H1 (cell line): ENCODE measurements around the gene RPUSD4. TPM values are rescaled to one million over a fixed set of nuclear protein-coding genes. Genes with fewer than 3 reads are reported as not detected.

ENCODE experiments used
- CBX5 ChIP-seq: fragments of 300-800, 300-1000 bp; sonication (generic); IDR thresholded peaks from 2 replicates; pipeline ENCODE4 v1.7.1; 2016; ENCODE audit warnings: antibody characterized with exemption, low read length, low read depth
- CBX8 ChIP-seq: fragments of 300-800, 300-1000 bp; sonication (generic); IDR thresholded peaks from 2 replicates; pipeline ENCODE4 v1.7.1; 2016; ENCODE audit warnings: low read depth, low read length, borderline replicate concordance
- JUN ChIP-seq: IDR thresholded peaks from 2 replicates; pipeline ENCODE4 v1.6.1; 2011; ENCODE audit warnings: low read depth, mild to moderate bottlenecking, improper control_type of control experiment, low read length
- NANOG ChIP-seq: IDR thresholded peaks from 2 replicates; pipeline ENCODE4 v1.6.1; 2011; ENCODE audit warnings: low read length, low read depth, mild to moderate bottlenecking, inconsistent platforms; ENCODE audit not compliant: insufficient read depth, poor library complexity, severe bottlenecking
- PHF8 ChIP-seq: fragments of 200-600 bp; sonication (generic); conservative IDR thresholded peaks from 2 replicates; pipeline ENCODE4 v1.7.1; 2012; ENCODE audit warnings: low read depth, mild to moderate bottlenecking, inconsistent platforms, low read length, moderate library complexity
- POLR2A ChIP-seq, 2 experiments: IDR thresholded peaks; 1 replicate in 1 of 2; 2 replicates in 1 of 2; pipeline ENCODE4 v1.6.1; 2011; ENCODE audit warnings: low read depth in 2 of 2, low read length in 2 of 2, mild to moderate bottlenecking in 2 of 2; ENCODE audit errors: control extremely low read depth in 1 of 2
- RBBP5 ChIP-seq: IDR thresholded peaks from 2 replicates; pipeline ENCODE4 v1.7.1; 2012; ENCODE audit warnings: low read depth, mild to moderate bottlenecking, inconsistent platforms, low read length, moderate library complexity, borderline replicate concordance
- polyA plus RNA-seq, 7 experiments: library from polyadenylated mRNA; depleted of rRNA in 3 of 7; stranded (reverse) in 5 of 7; unstranded in 2 of 7; fragments of >200 nt in 5 of 7; fragments of 200-250 nt in 2 of 7; gene quantifications; 1 replicate in 5 of 7; 2 replicates in 1 of 7; 4 replicates in 1 of 7; pipeline versions ENCODE4 v1.2.1 to v1.2.3, GENCODE V29; 2011 to 2013; ENCODE audit warnings: missing spikeins in 2 of 7, mixed read lengths in 2 of 7
- total RNA-seq: library from RNA; stranded (reverse); fragmentation: NEBNext Ultra II Directional; extraction: Animal tissue kit (Norgen Biotek cat#: 25700); gene quantifications from 2 replicates; pipeline ENCODE4 v1.2.1, GENCODE V29; 2021

Gene RPUSD4
- total and polyA plus RNA-seq, 2 of the 8 experiments (the other 6 are each of a cell fraction or from before 2014, with no cell fraction given): 36.1 to 50.7 TPM

DNA sequence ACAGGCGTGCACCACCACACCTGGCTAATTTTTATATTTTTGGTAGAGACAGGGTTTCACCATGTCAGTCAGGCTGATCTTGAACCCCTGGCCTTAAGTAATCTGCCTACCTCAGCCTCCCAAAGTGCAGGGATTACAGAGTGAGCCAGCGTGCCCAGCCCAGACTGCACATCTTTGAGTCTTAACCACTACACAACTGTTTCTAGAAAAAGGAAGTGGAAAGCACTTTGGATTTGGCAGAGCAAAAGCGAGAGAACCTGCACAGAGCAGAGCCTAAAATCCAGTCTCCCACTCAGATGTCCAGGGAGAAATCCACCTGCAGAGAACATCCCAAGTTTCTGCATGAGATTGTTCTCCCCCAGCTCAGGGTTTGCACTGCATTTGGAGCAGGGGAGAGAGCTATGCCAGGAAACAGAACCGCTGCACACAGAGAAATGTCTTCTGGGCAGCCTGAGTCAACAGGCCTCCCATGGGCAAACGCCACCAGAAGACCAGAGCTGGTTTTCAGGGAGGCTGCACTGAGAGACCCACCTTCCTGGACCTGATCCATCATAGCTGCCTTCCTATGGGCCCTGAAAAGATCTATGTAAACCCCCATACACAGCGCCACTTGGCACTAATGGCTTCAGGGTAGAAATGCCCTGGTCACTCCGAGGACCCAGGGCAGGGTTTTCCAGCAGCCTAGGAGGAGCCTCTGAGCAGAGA lies 54.0 kb downstream of the RPUSD4 start (continued):
- TF ChIP-seq RBBP5 (no peak), PHF8 (no peak), NANOG (no peak), CBX5 (no peak), JUN (no peak), CBX8 (no peak), POLR2A (IDR thresholded peaks at IDR 0.05; ENCODE audit: control extremely low read depth in 1 of 2, low read depth in 2 of 2, low read length in 2 of 2) (no peak)
